Lung microvascular endothelial cell (primary cell): ENCODE data around the gene CTIF. TPM values are rescaled to one million over a fixed set of nuclear protein-coding genes. Genes with fewer than 3 reads are reported as not detected.

Experiments used
- DNase-seq, 2 donors: peaks; one replicate each; pipeline versions ENCODE4 v3.0.0 to v3.0.0-alpha.2; 2010; ENCODE audit warnings: low read depth in 2 of 2
- total RNA-seq: library from RNA; depleted of rRNA; stranded (reverse); fragments of >200 nt; gene quantifications from 2 replicates; pipeline ENCODE4 v1.2.1, GENCODE V29; 2014

CTIF gene
- total RNA-seq, 1 donor from 2014 or later = 18.1 TPM

- no peak for DNase-seq
Measured at GRCh38 chr18:48600456-48601090, 61.7 kb downstream of the CTIF start.

GRCh38 chr18:48601343-48601742 is 62.5 kb downstream of the CTIF start:
- DNase-seq = no peak

GRCh38 chr18:48602759-48603390 is 64.0 kb downstream of the CTIF start:
- DNase-seq = no peak

GRCh38 chr18:48605408-48605845 is 66.6 kb downstream of the CTIF start:
- DNase-seq = peak; percentile 67

GRCh38 chr18:48607056-48607984 is 68.5 kb downstream of the CTIF start:
- DNase-seq = peak; percentile 10 to 40

- no peak for DNase-seq
Measured at GRCh38 chr18:48608581-48608980, 69.8 kb downstream of the CTIF start.

- no peak for DNase-seq
Measured at GRCh38 chr18:48609114-48609513, 70.3 kb downstream of the CTIF start.

- DNase-seq = no peak
Measured at GRCh38 chr18:48609820-48610815, 71.3 kb downstream of the CTIF start.

GRCh38 chr18:48611203-48611602 is 72.4 kb downstream of the CTIF start:
- DNase-seq = no peak

- no peak for DNase-seq
Measured at GRCh38 chr18:48611785-48612480, 73.1 kb downstream of the CTIF start.

- DNase-seq = no peak
Measured at GRCh38 chr18:48612511-48612910, 73.7 kb downstream of the CTIF start.

- DNase-seq = no peak
Measured at GRCh38 chr18:48612917-48613316, 74.1 kb downstream of the CTIF start.

GRCh38 chr18:48613589-48614404 is 75.0 kb downstream of the CTIF start:
- no peak for DNase-seq

GRCh38 chr18:48615566-48616401 is 77.0 kb downstream of the CTIF start:
- no peak for DNase-seq

- DNase-seq = no peak
Measured at GRCh38 chr18:48616484-48617255, 77.8 kb downstream of the CTIF start.

GRCh38 chr18:48617844-48618497 is 79.1 kb downstream of the CTIF start:
- no peak for DNase-seq

- no peak for DNase-seq
Measured at GRCh38 chr18:48619016-48619415, 80.2 kb downstream of the CTIF start.
